Sciatic nerve (tissue), 2 donors: ENCODE results near the gene DBNL. TPM values are rescaled to one million over a fixed set of nuclear protein-coding genes. Genes with fewer than 3 reads are reported as not detected.

Experiments used
- ATAC-seq: fragments of 200-7000 bp; cut with Tn5 transposase; one replicate; pipeline ENCODE4 v1.9.1; 2020; ENCODE audit warnings: mild to moderate bottlenecking, moderate library complexity
- DNase-seq: peaks from one replicate; pipeline ENCODE4 v3.0.0-alpha.2; 2020; ENCODE audit warnings: low spot score
- intact Hi-C: fragments of 100-400 bp; cut with DNase I; formaldehyde crosslinking; loops from one replicate; pipeline ENCODE4 v1.14.2; 2022
- total RNA-seq: library from RNA; stranded (reverse); fragmentation: NEBNext Ultra II Directional; extraction: Animal tissue kit (Norgen Biotek cat#: 25700); gene quantifications from one replicate; pipeline ENCODE4 v1.2.1, GENCODE V29; 2021
- donor health status: DM: no; HTN: no; CAD: no.
- donor health status: DM: no; HTN: no; CAD: no.

DBNL gene
- total RNA-seq, 1 donor from 2014 or later, result 85.1 TPM

DNA sequence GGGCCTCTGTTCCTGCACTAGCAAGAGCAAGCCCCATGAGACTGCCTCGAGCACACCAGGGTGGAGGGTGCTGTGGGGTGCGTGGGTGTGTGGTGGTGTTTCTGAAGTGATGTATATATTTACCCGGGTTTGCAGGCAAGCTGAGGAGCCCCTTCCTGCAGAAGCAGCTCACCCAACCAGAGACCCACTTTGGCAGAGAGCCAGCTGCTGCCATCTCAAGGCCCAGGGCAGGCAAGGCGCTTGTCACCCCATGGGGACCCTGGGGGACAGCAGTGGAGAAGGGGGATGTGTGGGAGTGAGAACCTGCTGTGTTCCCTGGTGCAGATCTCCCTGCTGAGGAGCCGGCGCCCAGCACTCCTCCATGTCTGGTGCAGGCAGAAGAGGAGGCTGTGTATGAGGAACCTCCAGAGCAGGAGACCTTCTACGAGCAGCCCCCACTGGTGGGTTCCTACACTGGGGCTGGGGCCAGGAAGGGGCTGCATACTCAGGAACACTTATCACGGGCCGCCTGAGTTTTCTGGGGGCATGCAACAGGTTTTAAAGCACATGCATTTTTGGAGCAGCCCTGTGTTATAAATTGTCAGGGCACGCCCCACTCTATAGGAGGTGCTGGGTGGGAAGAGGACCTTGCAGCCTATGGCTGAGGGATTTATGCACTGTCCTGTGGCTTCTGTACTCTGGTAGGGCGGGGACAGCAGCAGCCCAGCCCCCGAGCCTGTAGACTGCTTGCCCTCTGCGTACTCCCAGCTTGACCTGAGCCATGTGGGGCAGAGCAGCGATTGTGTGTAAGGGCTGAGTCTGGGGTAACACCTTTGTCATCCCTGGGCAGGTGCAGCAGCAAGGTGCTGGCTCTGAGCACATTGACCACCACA, 15.0 kb downstream of the DBNL start:
- ATAC-seq (no peak), DNase-seq (peak; percentile 56)
- intact Hi-C loops, result no loop called here

DNA sequence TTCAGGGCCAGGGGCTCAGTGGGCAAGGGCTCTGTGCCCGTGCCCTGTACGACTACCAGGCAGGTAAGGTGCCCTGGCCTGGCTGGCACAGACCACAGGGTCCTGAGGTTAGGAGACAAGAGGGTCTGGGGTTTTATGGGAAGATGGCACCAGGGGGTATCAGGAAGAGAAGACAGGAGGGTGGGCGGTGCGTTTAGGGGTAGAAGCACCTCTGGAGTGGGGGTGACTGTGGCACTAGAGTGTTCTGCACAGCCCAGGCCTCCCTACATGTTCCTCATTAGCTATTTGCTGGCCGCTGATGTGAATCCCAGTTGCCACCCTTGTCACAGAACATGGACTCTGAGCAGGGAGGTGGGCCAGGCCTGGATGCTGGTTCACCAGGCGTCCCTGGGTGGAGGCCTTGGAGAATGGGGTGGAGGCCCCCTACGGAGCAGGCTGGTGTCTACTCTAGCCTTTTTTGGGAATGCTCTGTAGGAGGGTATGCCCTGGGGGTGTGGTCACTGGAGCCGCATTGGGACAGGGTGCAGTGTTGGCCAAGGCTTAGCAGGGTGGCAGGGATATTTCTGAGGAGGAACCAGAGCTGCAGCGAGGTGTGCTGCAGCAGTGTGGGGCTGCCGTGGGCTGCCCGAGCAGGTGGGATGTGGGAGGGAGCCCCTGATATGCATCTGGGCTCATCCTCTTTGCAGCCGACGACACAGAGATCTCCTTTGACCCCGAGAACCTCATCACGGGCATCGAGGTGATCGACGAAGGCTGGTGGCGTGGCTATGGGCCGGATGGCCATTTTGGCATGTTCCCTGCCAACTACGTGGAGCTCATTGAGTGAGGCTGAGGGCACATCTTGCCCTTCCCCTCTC, 15.8 kb downstream of the DBNL start:
- ATAC-seq (no peak), DNase-seq (peak; percentile 48)
- intact Hi-C loops, result no loop called here

DNA sequence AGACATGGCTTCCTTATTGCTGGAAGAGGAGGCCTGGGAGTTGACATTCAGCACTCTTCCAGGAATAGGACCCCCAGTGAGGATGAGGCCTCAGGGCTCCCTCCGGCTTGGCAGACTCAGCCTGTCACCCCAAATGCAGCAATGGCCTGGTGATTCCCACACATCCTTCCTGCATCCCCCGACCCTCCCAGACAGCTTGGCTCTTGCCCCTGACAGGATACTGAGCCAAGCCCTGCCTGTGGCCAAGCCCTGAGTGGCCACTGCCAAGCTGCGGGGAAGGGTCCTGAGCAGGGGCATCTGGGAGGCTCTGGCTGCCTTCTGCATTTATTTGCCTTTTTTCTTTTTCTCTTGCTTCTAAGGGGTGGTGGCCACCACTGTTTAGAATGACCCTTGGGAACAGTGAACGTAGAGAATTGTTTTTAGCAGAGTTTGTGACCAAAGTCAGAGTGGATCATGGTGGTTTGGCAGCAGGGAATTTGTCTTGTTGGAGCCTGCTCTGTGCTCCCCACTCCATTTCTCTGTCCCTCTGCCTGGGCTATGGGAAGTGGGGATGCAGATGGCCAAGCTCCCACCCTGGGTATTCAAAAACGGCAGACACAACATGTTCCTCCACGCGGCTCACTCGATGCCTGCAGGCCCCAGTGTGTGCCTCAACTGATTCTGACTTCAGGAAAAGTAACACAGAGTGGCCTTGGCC, 16.6 kb downstream of the DBNL start:
- peak; percentile 51 for DNase-seq
- intact Hi-C loops, result no loop called here
- no peak for ATAC-seq

DNA sequence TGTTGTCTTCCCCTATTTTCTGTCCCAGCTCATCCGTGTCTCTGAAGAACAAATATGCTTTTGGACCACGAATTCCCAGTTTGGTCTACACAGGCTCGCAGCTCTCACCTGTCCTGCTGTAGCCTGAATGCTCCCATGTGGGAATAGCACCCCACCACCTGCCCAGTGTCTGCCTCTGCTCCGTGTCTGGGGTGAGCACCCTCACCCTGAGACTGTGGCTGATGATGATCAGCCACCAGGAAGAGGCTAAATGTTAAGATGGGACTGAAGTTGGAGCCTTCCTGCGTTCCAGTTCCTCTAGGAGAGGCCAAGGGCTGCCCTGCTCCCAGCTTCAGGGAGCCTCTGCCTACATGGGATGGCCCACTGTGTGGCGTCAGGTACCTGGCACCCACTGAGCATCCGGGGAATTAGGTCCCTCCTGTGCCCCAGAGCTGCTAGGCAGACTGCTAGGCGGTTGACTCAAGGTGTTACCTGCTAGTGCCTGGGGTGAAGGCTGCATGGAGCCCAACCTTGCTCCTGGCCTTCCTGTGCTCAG, 17.2 kb downstream of the DBNL start:
- peak; percentile 48 for DNase-seq
- intact Hi-C loops, result no loop called here
- no peak for ATAC-seq

DNA sequence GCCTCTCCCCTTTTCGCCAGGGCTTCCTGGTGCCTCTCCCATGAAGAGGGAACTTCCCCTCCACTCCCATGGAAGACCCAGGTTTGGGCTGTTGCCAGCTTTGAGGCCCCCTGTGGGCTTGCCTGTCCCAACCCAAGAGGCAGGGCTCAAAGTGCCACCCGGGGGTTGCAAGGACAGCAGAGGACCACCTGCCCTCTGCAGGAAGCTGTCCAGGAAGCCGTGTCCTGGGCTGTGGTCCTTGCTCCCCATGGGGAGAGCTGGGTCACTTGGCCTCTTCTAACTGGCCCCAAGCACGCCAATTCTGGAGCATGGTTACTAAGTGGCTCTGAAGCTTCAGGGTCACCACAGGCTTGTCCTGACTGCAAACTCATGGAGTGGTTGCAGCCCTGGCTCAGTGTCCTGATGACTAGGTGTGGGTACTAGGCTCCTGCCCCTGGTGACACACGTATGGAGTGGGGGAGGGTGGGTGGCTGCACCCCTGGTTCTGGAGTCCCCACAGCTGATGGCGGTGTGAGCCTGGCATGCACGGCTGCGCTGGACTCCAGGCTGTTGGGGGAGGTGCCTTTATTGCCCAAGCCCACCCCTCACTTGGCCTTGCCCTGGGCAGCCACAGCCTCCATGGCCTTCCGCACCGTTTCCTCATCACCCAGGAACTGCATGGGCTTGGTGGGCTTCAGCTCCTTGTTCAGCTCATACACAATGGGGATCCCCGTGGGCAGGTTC, 17.8 kb downstream of the DBNL start:
- ATAC-seq, result no peak
- peak; percentile 64 for DNase-seq
- intact Hi-C loops, result no loop called here

DNA sequence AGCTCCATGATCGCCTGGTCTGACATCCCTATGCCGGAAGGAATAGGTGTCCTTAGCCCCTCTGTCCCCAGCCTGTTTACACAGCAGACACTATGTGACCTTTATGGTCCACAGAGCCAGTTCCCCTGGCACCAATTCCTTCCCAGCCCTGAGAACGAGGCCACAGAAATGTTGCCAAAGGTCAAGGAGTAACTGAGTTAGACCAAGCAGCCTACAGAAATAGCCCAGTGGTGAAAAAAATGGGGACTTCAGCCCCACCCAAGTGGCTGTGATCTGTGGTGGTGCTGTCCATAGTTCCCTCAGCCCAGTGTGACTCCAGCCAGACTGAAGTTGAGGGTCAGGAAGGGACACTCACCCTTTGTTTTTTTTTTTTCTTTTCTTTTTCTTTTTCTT, 18.4 kb downstream of the DBNL start:
- no peak for ATAC-seq
- DNase-seq, result no peak
- intact Hi-C loops, result no loop called here

DNA sequence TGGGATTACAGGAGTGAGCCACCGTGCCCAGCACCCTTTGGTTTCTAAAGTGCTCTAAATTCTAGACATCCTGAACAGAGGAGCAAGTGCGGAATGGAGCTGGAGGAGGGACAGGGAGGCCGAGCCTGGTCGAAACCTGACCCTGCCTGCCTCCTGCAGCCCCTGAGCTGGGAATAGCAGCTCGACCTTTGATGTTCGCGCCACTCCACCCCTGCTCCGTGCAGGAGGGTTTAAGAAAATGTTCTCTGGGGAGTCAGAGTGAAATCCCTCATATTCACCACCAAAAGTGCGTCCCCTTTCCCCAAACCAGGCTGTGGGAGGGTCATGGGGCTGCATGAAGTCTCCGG, 19.0 kb downstream of the DBNL start:
- intact Hi-C loops, result no loop called here
- peak; percentile 47 for DNase-seq
- no peak for ATAC-seq

DNA sequence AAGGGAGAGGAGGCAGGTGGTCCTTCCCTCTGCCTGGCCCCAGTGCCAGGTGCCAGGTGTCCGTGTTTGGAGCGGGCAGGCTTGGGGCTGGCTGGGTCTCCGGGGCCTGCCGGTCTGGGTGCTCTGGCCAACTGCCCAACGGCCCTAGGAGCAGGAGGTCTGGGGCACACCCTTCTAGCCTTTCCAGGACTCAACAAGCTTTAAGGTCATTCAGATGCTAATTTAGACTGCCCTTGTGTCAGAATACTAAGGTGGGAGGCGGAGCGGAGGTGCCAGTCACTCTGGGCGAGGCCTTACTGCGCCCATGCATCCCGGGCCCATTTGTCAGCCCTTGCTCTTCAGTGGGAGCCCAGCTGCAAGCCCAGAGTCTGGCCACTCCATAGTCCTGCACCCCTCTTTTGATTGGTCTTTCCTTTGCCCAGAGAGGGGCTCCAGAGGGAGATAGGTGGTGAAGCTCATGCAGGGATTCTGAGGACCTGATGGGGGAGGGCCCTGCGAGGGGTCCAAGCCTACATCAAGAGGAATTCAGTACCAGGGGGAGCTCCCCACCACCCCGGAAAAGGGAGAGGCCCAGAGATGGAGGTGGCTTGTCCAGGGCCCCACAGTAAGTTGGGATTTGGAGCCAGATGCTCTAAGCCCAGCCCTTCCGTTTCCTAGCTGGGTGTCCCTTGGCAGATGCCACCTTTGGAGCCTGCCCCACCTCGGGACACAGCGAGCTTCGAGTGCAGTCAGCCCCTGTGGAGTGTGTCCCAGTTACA, 19.6 kb downstream of the DBNL start:
- intact Hi-C loops, result no loop called here
- peak; percentile 55 for DNase-seq
- ATAC-seq, result no peak

DNA sequence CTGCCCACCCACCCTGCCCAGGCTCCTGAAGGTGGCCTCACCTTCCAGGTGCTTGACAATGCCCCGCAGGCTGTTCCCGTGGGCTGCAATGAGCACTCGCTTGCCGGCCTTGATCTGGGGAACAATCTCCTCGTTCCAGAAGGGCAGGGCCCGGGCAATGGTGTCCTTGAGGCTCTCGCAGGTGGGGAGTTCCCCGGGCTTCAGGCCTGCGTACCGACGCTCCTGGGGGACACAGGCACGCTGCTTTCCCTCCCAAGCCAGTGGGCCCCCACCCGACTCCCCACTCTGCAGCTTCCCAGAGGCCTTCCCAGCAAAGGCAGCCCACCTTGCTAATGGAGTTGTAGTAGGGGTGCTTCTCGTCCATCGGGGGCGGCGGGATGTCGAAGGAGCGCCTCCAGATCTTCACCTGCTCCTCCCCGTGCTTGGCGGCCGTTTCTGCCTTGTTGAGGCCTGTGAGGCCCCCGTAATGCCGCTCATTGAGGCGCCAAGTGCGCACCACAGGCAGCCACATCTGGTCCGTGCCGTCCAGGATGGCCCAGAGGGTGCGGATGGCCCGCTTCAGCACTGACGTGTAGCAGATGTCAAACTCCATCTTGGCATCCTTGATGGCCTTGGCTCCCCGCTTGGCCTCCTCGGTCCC, 20.4 kb downstream of the DBNL start:
- intact Hi-C loops, result no loop called here
- ATAC-seq (peak; percentile 20), DNase-seq (peak; percentile 63)

DNA sequence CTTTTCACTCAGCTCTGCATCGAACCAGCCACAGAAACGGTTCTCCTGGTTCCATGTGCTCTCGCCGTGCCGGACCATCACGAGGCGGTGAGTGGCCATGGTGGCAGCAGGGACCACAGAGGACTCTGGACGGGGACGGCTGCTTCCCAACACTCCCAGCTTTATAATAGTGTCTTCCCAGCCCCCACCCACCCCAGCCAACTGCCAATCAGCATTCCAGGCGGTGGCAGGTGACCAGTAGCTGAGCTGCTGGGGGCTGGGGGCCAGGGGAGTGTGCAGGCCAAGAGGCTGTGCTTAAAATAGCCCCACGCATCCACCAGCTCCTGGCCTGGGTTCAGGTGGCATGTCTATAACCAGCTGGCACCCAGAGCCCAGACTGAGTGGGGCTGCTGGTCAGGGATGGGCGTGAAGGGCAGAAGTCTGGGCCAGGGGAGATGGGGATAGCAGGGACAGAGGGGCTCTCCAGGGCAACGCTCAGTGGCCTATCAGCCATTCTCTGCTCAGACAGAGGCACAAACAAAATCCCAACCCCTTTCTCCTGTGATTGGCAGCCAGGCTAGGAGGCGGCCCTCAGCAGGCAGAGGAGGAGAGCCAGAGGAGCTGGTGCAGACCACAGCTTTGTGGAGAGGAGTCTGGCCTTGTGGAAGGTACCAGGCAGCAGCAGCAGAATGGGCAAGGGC, 21.1 kb downstream of the DBNL start, which contains the start of gene PGAM2:
PGAM2 (minus strand) TSS at position 137 of the 680 bp plus-strand sequence; CDS start at position 99, 38 bp downstream.
- intact Hi-C loops, result no loop called here
- ATAC-seq (peak; percentile 13), DNase-seq (no peak)

DNA sequence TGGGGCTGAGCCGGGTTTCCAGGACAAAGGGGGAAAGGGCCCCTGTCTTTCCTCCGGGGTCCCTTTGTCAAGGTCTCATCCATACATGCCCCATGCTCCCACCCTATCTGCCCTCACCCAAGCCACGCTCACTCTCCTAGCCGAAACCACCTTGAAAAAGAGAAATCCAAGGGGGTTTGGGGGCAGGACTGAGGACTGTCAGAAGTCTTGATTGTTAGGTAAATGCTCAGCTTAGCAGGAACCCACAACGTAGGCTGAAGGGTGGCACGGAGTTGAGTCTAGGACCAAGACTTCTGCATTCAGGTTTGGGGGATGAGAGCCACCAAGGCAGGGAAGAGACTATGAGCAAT, 21.6 kb downstream of the DBNL start:
- intact Hi-C loops, result no loop called here
- no peak for ATAC-seq
- peak; percentile 49 for DNase-seq

DNA sequence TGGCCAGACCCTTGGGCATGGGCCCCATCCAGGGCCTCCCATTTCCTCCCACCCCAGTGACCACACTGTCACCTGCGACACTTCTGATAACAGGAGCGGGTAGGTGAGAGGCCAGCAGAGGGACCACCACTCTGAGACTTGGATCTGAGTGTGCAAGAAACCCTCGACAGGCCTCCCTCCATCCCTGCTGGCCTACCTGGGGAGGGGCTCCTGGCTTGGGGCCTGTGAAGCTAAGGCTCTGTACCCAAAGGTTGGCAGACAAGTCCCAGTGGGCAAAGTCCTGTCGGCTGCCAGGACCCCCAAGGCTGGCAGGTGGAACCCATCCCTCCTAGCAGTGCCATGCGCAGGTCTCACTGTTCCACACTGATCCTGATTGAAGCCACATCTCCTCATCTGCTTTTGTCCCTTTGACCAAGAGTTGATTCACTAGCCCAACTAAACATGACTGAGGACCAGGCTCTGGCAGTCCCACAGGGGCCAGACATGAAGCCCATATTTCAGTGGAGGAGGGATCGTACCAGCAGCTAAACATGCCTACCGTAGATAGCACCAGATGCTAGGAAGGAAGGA, 22.1 kb downstream of the DBNL start:
- peak; percentile 53 for DNase-seq
- intact Hi-C loops, result no loop called here

DNA sequence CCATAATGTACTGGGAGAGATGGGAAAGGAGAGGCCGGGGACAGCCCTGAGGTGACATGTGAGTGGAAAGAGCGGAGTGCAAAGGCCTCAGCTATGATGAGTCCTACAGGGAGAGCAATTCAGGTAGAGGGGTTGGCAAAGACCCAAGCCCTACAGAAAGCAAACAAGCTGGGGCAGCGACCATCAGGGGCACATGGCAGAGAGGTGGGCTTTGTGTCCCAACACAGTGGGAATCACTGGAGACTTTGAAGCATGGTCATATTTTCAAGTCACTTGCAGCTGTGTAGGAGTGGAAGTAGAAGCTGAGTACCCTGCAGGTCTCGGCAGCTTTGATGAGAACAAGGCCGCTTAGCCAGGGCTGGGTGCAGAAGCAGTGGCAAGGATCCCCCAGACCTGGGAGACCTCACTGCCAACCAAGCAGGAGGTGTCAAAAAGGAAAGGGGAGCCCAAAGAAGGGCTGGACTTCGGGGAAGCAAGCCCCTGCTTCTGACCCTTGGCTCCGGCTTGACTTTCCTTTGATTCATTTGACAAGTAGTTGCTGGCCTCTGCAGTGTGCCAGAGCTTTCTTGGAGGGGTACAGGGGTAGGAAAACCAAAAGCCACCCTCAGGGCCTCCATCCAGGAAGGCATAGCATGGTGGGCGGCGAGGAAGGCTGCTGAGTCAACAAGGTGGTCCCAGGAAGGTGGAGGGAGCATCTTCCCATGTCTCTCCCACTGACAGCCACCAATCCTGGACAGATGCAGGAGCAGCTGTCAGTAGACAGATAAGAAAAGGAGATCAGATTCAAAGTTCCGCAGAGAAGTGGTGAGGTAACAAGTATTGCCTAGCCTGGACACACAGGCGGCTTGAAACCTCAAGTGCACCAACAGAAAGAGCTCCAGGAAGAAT, 22.8 kb downstream of the DBNL start:
- ATAC-seq (no peak), DNase-seq (peak; percentile 59)
- intact Hi-C loops, result no loop called here

More for the DNA sequence above, 22.1 kb downstream of the DBNL start:
- no peak for ATAC-seq

DNA sequence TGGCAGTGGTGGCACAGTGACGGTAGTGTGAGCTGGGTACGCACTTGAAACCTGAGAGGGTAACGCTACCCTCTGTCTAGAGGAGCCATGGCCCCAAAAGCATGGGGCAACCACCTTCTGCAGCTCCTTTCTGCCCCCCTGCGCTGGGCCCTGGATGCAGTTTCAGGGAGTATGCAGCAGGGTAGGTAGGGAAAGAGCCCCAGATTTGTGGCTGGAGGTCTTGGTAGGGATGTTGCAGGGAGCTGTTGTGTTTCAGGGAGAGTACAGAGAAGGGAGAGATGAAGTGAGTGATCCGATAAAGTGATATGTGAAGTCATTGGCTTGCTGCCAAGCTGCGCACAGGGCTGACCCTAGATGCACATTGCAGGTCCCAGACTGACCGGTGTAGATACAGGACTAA, 23.6 kb downstream of the DBNL start:
- no peak for ATAC-seq

DNA sequence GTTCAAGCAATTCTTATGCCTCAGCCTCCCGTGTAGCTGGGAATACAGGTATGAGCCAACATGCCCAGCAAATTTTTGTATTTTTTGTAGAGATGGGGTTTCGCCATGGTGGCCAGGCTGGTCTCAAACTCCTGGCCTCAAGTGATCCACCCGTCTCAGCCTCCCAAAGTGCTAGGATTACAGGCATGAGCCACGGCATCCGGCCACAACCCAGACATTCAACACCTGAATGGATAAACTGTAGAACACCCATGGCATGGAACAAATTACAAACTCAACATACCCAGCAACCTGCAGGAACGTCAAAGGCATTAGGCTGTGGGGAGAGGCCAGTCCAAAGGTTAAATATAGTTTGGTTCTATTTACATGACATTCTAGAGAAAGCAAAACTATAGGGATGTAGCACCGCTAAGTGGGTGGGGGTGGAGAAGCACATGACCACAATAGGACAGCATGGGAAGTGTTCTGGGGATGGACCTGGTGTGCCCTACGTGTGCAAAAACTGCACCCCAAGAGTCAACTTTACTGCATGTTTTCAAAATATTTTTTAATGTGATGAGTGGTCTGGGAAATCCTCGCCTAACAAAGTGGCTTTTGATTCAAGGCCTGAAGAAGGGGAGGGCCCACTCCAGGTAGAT, 27.3 kb downstream of the DBNL start:
- DNase-seq (no peak), ATAC-seq (no peak)
- intact Hi-C loops, result loop anchor here (10.0 kb wide), 1 partner anchor 113 kb away; the partner anchor contains the start of gene GCK

More for the DNA sequence above, 23.6 kb downstream of the DBNL start:
- intact Hi-C loops, result no loop called here
- no peak for DNase-seq
